NCI-H1436 treated with DMSO at 0.1 percent for 48 hours (cell line): ENCODE measurements around the gene MYT1.
"Not testable (repeated sequence)": the region's sequence is repeated elsewhere in the genome, so short reads cannot be mapped to it uniquely, and the experiment has no call there.

Source experiments
- DNase-seq: peaks from one replicate; lab custom pipeline; 2025; lab: John Stamatoyannopoulos, UW

Gene MYT1

GRCh38 chr20:64234291-64234791 lies 70.1 kb downstream of the MYT1 start:
- DNase-seq = no peak

DNA sequence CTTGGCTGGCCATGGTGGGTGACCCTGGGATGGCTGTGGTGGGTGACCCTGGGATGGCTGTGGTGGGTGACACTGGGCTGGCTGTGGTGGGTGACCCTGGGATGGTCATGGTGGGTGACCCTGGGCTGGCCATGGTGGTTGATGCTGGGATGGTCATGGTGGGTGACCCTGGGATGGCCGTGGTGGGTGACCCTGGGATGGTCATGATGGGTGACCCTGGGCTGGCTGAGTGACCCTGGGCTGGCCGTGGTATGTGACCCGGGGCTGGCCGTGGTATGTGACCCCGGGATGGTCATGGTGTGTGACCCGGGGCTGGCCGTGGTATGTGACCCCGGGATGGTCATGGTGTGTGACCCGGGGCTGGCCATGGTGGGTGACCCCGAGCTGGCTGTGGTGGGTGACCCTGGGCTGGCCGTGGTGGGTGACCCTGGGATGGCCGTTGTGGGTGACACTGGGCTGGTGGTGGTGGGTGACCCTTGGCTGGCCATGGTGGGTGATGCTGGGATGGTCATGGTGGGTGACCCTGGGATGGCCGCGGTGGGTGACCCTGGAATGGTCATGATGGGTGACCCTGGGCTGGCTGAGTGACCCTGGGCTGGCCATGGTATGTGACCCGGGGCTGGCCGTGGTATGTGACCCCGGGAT lies 70.8 kb downstream of the MYT1 start:
- DNase-seq = not testable (repeated sequence)

DNA sequence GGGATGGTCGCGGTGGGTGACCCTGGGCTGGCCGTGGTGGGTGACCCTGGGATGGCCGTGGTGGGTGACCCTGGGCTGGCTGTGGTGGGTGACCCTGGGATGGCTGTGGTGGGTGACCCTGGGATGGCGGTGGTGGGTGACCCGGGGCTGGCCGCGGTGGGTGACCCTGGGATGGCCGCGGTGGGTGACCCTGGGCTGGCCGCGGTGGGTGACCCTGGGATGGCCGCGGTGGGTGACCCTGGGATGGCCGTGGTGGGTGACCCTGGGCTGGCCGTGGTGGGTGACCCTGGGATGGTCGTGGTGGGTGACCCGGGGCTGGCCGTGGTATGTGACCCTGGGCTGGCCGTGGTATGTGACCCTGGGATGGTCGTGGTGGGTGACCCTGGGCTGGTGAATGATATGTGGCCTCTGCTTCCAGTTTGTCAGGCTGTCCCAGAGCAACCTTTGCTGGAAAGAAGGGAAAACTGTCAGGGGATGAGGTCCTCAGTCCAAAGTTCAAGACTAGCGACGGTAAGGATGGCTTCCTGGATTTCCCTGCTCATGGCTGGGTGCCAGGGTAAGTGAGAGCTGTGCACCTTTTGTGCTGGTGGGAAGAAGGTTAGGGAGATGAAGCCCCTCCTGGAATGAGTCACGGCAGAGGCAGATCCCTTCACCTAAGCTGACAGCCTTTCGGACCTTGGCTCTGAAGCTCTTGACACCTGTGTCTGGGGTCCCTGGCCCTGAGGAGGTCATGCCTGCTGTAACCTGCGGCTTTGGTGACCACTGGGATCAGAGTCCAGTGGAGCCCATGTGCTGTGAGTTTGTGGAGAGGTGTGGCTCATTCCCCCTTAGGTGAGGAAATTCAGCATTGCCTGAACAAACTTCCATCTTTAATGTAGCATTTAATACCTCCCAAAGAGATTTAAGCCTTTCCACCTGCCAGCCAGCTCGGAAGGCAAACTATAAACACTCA lies 72.2 kb downstream of the MYT1 start:
- no peak for DNase-seq

DNA sequence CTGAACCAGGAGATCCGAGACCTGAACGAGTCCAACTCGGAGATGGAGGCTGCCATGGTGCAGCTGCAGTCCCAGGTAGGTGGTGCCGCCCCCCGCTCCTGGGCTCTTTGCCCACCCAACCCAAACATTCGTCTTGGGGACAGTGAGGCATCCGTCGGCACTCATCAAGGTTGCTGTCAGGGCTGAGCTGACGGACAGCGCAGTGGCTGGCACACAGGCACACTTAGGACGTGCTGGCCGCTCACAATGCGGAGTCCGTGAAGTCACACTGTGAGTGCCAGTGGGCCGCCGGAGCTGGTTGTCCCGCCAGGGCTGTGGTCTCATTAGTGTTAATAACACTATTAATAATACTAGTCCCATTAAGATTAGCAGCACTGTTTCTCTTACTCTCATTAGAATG lies 73.1 kb downstream of the MYT1 start:
- DNase-seq = no peak

GRCh38 chr20:64238115-64238825 lies 74.0 kb downstream of the MYT1 start:
- no peak for DNase-seq

DNA sequence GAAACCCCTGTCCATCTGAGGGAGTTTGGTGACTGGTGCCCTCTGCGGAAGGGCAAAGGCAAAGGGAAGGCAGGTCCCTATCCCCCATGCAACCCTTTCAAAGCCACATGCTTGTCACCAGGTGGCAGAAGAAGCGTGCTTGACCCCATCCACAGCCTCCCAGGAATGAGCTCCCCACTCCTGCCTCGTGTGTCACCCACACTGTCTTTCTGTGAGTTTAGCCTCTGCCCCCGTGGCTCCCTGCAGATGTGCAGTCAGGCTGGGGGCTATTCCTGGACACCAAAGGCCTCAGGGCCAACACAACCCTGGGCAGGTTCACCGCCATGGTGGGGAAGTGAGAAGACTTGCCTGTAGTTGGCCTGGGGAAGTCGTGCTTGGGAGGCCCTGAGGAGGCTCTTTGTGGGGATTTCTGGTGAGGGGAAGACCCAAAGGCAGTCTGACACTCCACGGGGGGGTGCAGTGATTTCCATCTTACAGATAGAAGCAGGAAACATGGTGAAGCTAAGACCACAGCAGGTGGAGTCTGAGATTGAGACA lies 74.7 kb downstream of the MYT1 start:
- DNase-seq = no peak

- no peak for DNase-seq
Observed at GRCh38 chr20:64239449-64240242, 75.4 kb downstream of the MYT1 start.

DNA sequence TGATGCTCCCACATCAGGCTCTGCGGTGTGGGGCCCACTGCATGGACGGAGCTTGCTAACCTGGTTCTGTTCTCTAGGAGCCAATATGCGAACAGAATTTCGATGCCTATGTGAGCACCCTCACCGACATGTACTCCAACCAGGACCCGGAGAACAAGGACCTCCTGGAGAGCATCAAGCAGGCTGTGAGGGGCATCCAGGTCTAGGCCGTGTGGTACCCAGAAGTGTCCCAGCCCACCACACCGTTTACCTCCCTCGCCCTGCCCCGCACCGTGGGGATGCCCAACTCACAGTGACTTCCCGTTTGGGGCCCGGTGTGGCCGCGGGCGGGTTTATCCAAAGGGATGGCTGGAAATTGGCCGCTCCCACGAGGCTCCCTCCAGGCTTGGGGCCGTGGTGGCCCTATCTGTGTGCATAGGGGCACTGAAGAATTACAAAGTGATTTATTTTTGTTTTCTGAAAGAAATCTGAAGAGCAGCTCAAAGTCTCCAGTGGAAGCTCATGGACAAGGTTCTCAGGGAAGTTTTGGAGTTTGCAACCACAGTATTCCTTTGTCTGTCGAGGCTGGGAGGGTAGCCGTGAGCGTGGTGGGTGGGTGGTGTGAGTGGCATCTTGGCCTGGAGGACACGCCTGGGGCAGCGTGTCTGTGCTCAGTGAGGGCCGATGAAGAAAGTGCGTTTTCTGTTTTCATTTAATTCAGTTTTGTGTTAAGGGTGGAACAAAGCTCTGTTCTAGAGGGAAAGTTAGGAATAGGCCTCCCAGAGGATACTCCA lies 76.2 kb downstream of the MYT1 start:
- no peak for DNase-seq

- DNase-seq = no peak
Observed at GRCh38 chr20:64241061-64241460, 76.8 kb downstream of the MYT1 start.

GRCh38 chr20:64242003-64242796 lies 77.9 kb downstream of the MYT1 start:
- no peak for DNase-seq

DNA sequence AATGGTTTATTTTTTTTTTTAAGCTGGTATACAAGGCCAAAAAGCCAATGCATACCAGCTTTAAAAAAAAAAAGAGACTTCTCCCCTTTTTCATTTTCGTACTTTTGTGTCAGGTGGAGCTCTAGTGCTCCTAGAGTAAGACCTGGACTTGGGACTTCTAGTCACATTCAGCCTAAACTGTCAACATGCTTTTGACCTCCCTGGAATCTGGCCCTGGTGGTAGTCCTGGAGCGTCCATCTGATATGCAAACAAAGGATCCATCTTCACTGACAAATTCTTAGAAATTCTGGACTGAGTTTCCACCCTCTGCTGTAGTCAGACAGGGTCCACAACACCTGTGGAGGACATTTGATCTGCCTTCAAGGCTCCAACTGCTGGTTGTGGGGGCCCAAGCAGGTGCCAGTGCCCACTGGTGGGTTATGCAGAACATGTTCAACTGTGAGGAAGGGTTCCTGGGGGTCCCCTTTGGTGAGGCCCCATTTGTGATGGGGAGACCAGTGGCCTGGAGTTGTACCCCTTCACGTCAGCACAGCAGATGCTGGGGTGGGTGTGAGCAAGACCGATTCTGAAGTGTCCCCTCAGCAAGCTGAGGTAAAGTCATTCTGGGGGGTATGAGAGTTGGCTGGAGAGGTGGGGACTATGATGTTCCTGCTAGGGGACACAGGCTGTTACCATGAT lies 78.7 kb downstream of the MYT1 start:
- DNase-seq = no peak

DNA sequence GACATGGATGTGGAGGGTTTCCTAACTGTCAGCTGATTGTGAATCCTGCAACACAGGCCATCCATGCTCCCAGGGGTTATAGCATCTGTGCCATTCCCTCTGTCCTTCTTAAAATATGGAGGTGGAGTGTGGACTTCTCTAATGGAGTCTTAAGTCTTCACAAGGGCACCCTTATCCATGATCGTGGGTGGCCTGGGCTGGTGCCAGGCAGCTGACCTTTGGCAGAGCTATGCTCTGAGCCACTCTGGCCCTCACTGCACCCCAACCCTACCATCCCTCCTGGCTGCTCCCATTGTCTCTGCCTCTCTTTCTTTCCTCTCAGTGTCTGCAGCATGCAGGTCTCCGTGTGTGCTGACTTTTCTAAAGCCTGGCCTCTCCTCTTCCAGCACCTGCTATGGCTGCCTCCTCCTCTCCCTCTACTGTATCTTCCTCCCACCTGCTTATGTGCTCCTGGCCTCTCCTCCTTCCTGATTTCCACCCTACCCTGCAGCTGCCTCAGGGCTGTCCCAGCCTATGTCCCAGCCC lies 80.1 kb downstream of the MYT1 start:
- DNase-seq = no peak

- no peak for DNase-seq
Observed at GRCh38 chr20:64244870-64245603, 80.8 kb downstream of the MYT1 start.

DNA sequence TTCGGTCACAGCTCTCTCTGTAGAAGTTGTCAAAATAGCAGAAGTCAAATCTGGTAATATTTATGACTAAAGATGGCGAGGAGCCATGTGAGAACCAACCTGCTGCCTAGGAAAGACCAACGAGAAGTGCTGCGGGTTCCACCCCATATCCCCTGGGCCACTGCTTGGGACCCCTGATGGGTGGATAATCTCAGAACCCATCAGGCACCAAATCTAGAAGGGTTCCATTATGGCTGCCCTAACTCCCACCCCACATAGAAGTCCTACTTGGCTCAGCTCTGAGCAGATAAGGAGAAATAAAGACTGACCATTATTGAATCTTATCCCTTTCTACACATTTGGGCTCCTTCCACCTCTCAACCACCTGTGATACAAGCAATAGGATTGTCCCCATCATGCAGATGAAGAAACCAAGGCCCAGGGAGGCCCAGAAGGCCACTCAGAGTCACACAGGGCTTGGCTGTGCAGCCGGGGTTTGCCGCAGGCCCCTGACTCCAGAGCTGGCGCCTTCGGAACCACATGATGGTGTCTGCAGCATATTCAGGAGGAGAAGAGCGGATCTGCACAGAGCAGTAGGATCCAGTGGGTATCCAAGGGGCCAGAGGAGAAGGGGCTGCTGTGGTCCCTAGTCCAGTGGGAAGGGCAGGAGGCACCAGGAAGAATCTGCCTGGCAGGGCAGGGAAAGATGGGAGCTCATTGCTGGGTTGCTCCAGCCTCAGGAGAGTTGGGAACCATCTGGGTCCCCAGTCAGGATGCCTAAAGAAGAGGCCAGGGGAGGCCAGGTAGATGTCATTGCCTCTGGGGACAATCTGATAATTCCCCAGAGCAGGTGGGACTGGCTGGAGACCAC lies 81.7 kb downstream of the MYT1 start:
- DNase-seq = no peak

- DNase-seq = no peak
Observed at GRCh38 chr20:64246616-64247306, 82.5 kb downstream of the MYT1 start.

DNA sequence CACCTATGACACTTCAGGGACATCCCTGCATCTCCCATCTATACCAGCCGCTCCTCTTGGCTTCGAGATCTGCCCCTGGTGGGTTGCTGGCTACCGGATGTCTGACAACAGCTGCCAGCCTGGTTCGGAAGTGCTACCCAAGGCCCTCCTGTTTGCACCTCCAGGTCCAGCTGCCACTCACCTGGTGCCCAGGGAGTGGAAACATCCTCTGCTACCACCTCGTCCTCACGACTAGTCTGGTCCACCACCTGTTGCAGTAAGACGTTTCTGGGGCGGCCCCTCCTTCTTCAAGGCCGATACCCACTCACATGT lies 83.0 kb downstream of the MYT1 start:
- DNase-seq = no peak
